Astrocyte (in vitro differentiated cells and primary cell): ENCODE measurements around the gene ZNF738. TPM values are rescaled to one million over a fixed set of nuclear protein-coding genes. Genes with fewer than 3 reads are reported as not detected.

Experiments used
- DNase-seq: peaks from one replicate; pipeline ENCODE4 v3.0.0-alpha.2; 2010; ENCODE audit warnings: low read depth
- FAIRE-seq: peaks from 2 replicates; lab custom pipeline; 2011; peaks lifted over from hg19 to GRCh38; lab: Jason Lieb, UNC
- H2AFZ ChIP-seq: 2 replicates; pipeline ENCODE4 v1.6.0; 2012; ENCODE audit warnings: low read depth, low read length, inconsistent platforms
- H3K27ac ChIP-seq: 2 replicates; pipeline ENCODE4 v1.5.1; 2011; ENCODE audit warnings: low read depth, low read length, inconsistent platforms
- H3K27me3 ChIP-seq: 2 replicates; pipeline ENCODE4 v1.6.0; 2011; ENCODE audit warnings: low read length, inconsistent platforms; ENCODE audit not compliant: insufficient read depth
- H3K36me3 ChIP-seq: 2 replicates; pipeline ENCODE4 v1.5.1; 2011; ENCODE audit warnings: low read length, inconsistent platforms; ENCODE audit not compliant: insufficient read depth
- H3K4me1 ChIP-seq: 2 replicates; pipeline ENCODE4 v1.5.1; 2011; ENCODE audit warnings: low read length, inconsistent platforms; ENCODE audit not compliant: insufficient read depth
- H3K4me2 ChIP-seq: 2 replicates; pipeline ENCODE4 v1.6.0; 2012; ENCODE audit warnings: low read length, inconsistent platforms
- H3K4me3 ChIP-seq: 2 replicates; pipeline ENCODE4 v1.5.1; 2011; ENCODE audit warnings: low read depth, mild to moderate bottlenecking, low read length, inconsistent platforms; ENCODE audit not compliant: insufficient read depth
- H3K79me2 ChIP-seq: 2 replicates; pipeline ENCODE4 v1.6.0; 2012; ENCODE audit warnings: mild to moderate bottlenecking, low read length, inconsistent platforms; ENCODE audit not compliant: insufficient read depth
- H3K9ac ChIP-seq: 2 replicates; pipeline ENCODE4 v1.6.0; 2012; ENCODE audit warnings: mild to moderate bottlenecking, low read length, inconsistent platforms
- H3K9me3 ChIP-seq: 2 replicates; pipeline ENCODE4 v1.5.1; 2012; ENCODE audit warnings: low read depth, mild to moderate bottlenecking, low read length, inconsistent platforms; ENCODE audit not compliant: insufficient read depth
- H4K20me1 ChIP-seq: 2 replicates; pipeline ENCODE4 v1.6.0; 2012; ENCODE audit warnings: low read length, inconsistent platforms; ENCODE audit not compliant: insufficient read depth
- H3K27ac Mint-ChIP-seq: one replicate; pipeline ENCODE4 v1.8.0; 2021; ENCODE audit warnings: mild to moderate bottlenecking, mixed read lengths; ENCODE audit not compliant: unreplicated experiment
- H3K27me3 Mint-ChIP-seq: one replicate; pipeline ENCODE4 v1.8.0; 2021; ENCODE audit warnings: low read depth, mixed read lengths; ENCODE audit not compliant: unreplicated experiment
- H3K36me3 Mint-ChIP-seq: one replicate; pipeline ENCODE4 v1.8.0; 2021; ENCODE audit warnings: low read depth, mixed read lengths; ENCODE audit not compliant: unreplicated experiment
- H3K4me1 Mint-ChIP-seq: one replicate; pipeline ENCODE4 v1.8.0; 2021; ENCODE audit warnings: low read depth, mixed read lengths; ENCODE audit not compliant: unreplicated experiment
- H3K4me3 Mint-ChIP-seq: one replicate; pipeline ENCODE4 v1.8.0; 2021; ENCODE audit warnings: mild to moderate bottlenecking, moderate library complexity, mixed read lengths; ENCODE audit not compliant: unreplicated experiment
- H3K9me3 Mint-ChIP-seq: one replicate; pipeline ENCODE4 v1.8.0; 2021; ENCODE audit warnings: mild to moderate bottlenecking, mixed read lengths; ENCODE audit not compliant: unreplicated experiment
- EZH2 ChIP-seq: IDR thresholded peaks from 2 replicates; pipeline ENCODE4 v1.6.1; 2012; ENCODE audit warnings: mild to moderate bottlenecking, low read length, inconsistent platforms; ENCODE audit not compliant: insufficient read depth
- total RNA-seq: library from RNA; stranded (reverse); gene quantifications from 2 replicates; pipeline ENCODE4 v1.2.1, GENCODE V29; 2021
- TF ChIP-seq, protein P1 (sequence below): IDR thresholded peaks from 2 replicates; pipeline ENCODE4 v1.5.1; 2011; ENCODE audit warnings: low read depth, mild to moderate bottlenecking, inconsistent platforms, low read length, moderate library complexity; ENCODE audit not compliant: insufficient read depth

Gene ZNF738
- total RNA-seq, 1 donor from 2014 or later: 18.6 TPM

DNA sequence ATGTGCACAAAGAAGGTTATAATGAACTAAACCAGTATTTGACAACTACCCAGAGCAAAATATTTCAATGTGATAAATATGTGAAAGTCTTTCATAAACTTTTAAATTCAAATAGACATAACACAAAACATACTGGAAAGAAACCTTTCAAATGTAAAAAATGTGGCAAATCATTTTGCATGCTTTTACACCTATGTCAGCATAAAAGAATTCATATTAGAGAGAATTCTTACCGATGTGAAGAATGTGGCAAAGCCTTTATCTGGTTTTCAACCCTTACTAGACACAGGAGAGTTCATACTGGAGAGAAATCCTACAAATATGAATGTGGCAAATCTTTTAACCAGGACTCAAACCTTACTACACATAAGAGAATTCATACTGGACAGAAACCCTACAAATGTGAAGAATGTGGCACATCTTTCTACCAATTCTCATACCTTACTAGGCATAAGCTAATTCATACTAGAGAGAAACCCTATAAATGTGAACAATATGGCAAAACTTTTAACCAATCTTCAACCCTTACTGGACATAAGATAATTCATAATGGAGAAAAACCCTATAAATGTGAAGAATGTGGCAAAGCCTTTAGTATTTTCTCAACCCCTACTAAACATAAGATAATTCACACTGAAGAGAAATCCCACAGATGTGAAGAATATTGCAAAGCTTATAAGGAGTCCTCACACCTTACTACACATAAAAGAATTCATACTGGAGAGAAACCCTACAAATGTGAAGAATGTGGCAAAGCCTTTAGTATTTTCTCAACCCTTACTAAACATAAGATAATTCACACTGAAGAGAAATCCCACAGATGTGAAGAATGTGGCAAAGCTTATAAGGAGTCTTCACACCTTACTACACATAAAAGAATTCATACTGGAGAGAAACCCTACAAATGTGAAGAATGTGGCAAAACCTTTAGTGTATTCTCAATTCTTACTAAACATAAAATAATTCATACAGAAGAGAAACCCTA is 64.5 kb downstream of the ZNF738 start:
- no peaks in the 10 kb centered on the region for H3K79me2 ChIP-seq
- H3K4me3 ChIP-seq: no peak overlapping the region
- H3K4me1 Mint-ChIP-seq: no peaks in the 10 kb centered on the region
- FAIRE-seq (no peak), DNase-seq (no peak)
- peaks cover 70% of the 10 kb centered on the region for H3K9me3 Mint-ChIP-seq
- no peak overlapping the region for H2AFZ ChIP-seq
- H3K9me3 ChIP-seq: peaks cover 19% of the 10 kb centered on the region
- no peaks in the 10 kb centered on the region for H4K20me1 ChIP-seq
- H3K27ac ChIP-seq: no peak overlapping the region
- H3K36me3 Mint-ChIP-seq: peaks cover 48% of the 10 kb centered on the region
- H3K27me3 ChIP-seq: no peaks in the 10 kb centered on the region
- no peak overlapping the region for H3K27ac Mint-ChIP-seq
- H3K4me3 Mint-ChIP-seq: no peak overlapping the region
- H3K4me2 ChIP-seq: no peak overlapping the region
- no peak overlapping the region for H3K9ac ChIP-seq
- H3K36me3 ChIP-seq: no peaks in the 10 kb centered on the region
- H3K27me3 Mint-ChIP-seq: no peaks in the 10 kb centered on the region
- TF ChIP-seq EZH2: no peak
- TF ChIP-seq, protein P1, sequence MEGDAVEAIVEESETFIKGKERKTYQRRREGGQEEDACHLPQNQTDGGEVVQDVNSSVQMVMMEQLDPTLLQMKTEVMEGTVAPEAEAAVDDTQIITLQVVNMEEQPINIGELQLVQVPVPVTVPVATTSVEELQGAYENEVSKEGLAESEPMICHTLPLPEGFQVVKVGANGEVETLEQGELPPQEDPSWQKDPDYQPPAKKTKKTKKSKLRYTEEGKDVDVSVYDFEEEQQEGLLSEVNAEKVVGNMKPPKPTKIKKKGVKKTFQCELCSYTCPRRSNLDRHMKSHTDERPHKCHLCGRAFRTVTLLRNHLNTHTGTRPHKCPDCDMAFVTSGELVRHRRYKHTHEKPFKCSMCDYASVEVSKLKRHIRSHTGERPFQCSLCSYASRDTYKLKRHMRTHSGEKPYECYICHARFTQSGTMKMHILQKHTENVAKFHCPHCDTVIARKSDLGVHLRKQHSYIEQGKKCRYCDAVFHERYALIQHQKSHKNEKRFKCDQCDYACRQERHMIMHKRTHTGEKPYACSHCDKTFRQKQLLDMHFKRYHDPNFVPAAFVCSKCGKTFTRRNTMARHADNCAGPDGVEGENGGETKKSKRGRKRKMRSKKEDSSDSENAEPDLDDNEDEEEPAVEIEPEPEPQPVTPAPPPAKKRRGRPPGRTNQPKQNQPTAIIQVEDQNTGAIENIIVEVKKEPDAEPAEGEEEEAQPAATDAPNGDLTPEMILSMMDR: no peak
- no peaks in the 10 kb centered on the region for H3K4me1 ChIP-seq

Other genes starting within 250 kb of the ZNF738 start
- 22.7 and 29.4 TPM in 2 replicates for gene ZNF431, start 217.0 kb upstream of the ZNF738 start, total RNA-seq
- gene ZNF708, start 29.6 kb upstream of the ZNF738 start, total RNA-seq: 13.8 and 20.0 TPM in 2 replicates
- gene ZNF493, start 38.1 kb downstream of the ZNF738 start, total RNA-seq: 11.6 and 13.0 TPM in 2 replicates
- 11.0 and 12.7 TPM in 2 replicates for gene ZNF429, start 146.6 kb downstream of the ZNF738 start, total RNA-seq